PC-9 (cell line): ENCODE measurements around the gene CTIF. TPM values are rescaled to one million over a fixed set of nuclear protein-coding genes. Genes with fewer than 3 reads are reported as not detected.

Experiments
- BruUV-seq: library from RNA; stranded (reverse); fragments of 400-500 nt; replicated peaks from 2 replicates; lab custom pipeline; 2021; lab: Mats Ljungman, UMichigan
- CTCF ChIA-PET: fragments of 300-600 bp; sonication (Branson Sonifier 250); formaldehyde crosslinking; loops from one replicate; lab custom pipeline; 2022; ENCODE audit warnings: antibody characterized with exemption; lab: Charles Lee
- POLR2A ChIA-PET: fragments of 300-600 bp; sonication (Branson Sonifier 250); formaldehyde crosslinking; loops from one replicate; lab custom pipeline; 2022; ENCODE audit warnings: antibody characterized with exemption; ENCODE audit not compliant: unreplicated experiment; lab: Charles Lee
- DNase-seq, 2 experiments: peaks; one replicate each; pipeline versions ENCODE4 v3.0.0 to v3.0.0-alpha.2; 2015 to 2022; ENCODE audit warnings: mixed read lengths in 1 of 2
- H2AFZ ChIP-seq: fragments of 200-600 bp; sonication (generic); 2 replicates; pipeline ENCODE4 v1.8.1; 2017; ENCODE audit warnings: antibody characterized with exemption
- H3F3A ChIP-seq: fragments of 200-600 bp; sonication (generic); 2 replicates; pipeline ENCODE4 v1.8.1; 2017; ENCODE audit warnings: antibody characterized with exemption, mild to moderate bottlenecking, low read depth; ENCODE audit not compliant: insufficient read depth
- H3K27ac ChIP-seq: fragments of 200-600 bp; sonication (generic); 2 replicates; pipeline ENCODE4 v1.6.1; 2016; ENCODE audit warnings: mixed run types
- H3K27me3 ChIP-seq: fragments of 200-600 bp; sonication (generic); 2 replicates; pipeline ENCODE4 v1.6.1; 2016; ENCODE audit warnings: low read depth, mixed run types; ENCODE audit not compliant: insufficient read depth
- H3K36me3 ChIP-seq: fragments of 200-600 bp; sonication (generic); 2 replicates; pipeline ENCODE4 v1.6.1; 2016; ENCODE audit warnings: low read depth, mixed run types
- H3K4me1 ChIP-seq: fragments of 200-600 bp; sonication (generic); replicated peaks from 2 replicates; pipeline ENCODE4 v1.6.1; 2016; ENCODE audit warnings: mixed run types; ENCODE audit not compliant: insufficient read depth
- H3K4me2 ChIP-seq: fragments of 200-600 bp; sonication (generic); 2 replicates; pipeline ENCODE4 v1.6.1; 2017; ENCODE audit warnings: mixed run types
- H3K4me3 ChIP-seq: fragments of 200-600 bp; sonication (generic); 2 replicates; pipeline ENCODE4 v1.6.1; 2016; ENCODE audit warnings: mixed run types
- H3K79me2 ChIP-seq: fragments of 200-600 bp; sonication (generic); 2 replicates; pipeline ENCODE4 v1.6.1; 2017; ENCODE audit warnings: low read depth, mixed run types
- H3K9me2 ChIP-seq: fragments of 200-600 bp; sonication (generic); 2 replicates; pipeline ENCODE4 v1.8.1; 2017; ENCODE audit warnings: mild to moderate bottlenecking; ENCODE audit not compliant: insufficient read depth
- H3K9me3 ChIP-seq: fragments of 200-600 bp; sonication (generic); 2 replicates; pipeline ENCODE4 v1.8.1; 2016; ENCODE audit warnings: low read depth; ENCODE audit not compliant: insufficient read depth
- H4K20me1 ChIP-seq: fragments of 200-600 bp; sonication (generic); 2 replicates; pipeline ENCODE4 v1.8.1; 2017; ENCODE audit not compliant: insufficient read depth
- CTCF ChIP-seq: fragments of 200-600 bp; sonication (generic); conservative IDR thresholded peaks from 2 replicates; pipeline ENCODE4 v1.6.1; 2017; ENCODE audit warnings: mixed run types, antibody characterized with exemption, mild to moderate bottlenecking, moderate library complexity
- EZH2 ChIP-seq: fragments of 200-600 bp; sonication (generic); IDR thresholded peaks from 2 replicates; pipeline ENCODE4 v1.8.0; 2017; ENCODE audit warnings: antibody characterized with exemption, low read depth
- intact Hi-C: fragments of 100-400 bp; cut with micrococcal nuclease; formaldehyde crosslinking; loops from one replicate; pipeline ENCODE4 v1.10.0; 2022; ENCODE audit not compliant: unreplicated experiment
- total RNA-seq: library from RNA; stranded (reverse); gene quantifications from 2 replicates; pipeline ENCODE4 v1.2.3, GENCODE V29; 2021

The CTIF gene
- total RNA-seq, 1 experiment from 2014 or later, result 26.2 TPM

GRCh38 chr18:48754559-48754958, 215.7 kb downstream of the CTIF start:
- BruUV-seq, result no TSS peak
- no peaks in the 10 kb centered on the region for H3F3A ChIP-seq
- no peaks in the 10 kb centered on the region for H3K4me1 ChIP-seq
- H3K4me3 ChIP-seq, result no peak overlapping the region
- no peaks in the 10 kb centered on the region for H3K79me2 ChIP-seq
- intact Hi-C loops, result no loop called here
- CTCF ChIA-PET, result no interaction called here
- no peaks in the 10 kb centered on the region for H3K9me3 ChIP-seq
- H3K9me2 ChIP-seq, result no peaks in the 10 kb centered on the region
- DNase-seq, result no peak
- H2AFZ ChIP-seq, result no peak overlapping the region
- H3K4me2 ChIP-seq, result no peak overlapping the region
- no peak overlapping the region for H3K27ac ChIP-seq
- H3K27me3 ChIP-seq, result no peaks in the 10 kb centered on the region
- no peak for TF ChIP-seq EZH2
- TF ChIP-seq CTCF, result no peak
- POLR2A ChIA-PET, result no interaction called here
- H3K36me3 ChIP-seq, result no peaks in the 10 kb centered on the region
- no peaks in the 10 kb centered on the region for H4K20me1 ChIP-seq

GRCh38 chr18:48754993-48755473, 216.2 kb downstream of the CTIF start:
- no peak for TF ChIP-seq EZH2
- no peak for TF ChIP-seq CTCF
- H3K79me2 ChIP-seq, result no peaks in the 10 kb centered on the region
- no peaks in the 10 kb centered on the region for H3K9me2 ChIP-seq
- ChIA-PET POLR2A (no interaction called here), CTCF (no interaction called here)
- no peak for DNase-seq
- H3K9me3 ChIP-seq, result no peaks in the 10 kb centered on the region
- no peaks in the 10 kb centered on the region for H3F3A ChIP-seq
- H3K27me3 ChIP-seq, result no peaks in the 10 kb centered on the region
- H3K27ac ChIP-seq, result no peak overlapping the region
- no peak overlapping the region for H3K4me2 ChIP-seq
- H2AFZ ChIP-seq, result no peak overlapping the region
- intact Hi-C loops, result no loop called here
- H3K4me1 ChIP-seq, result no peaks in the 10 kb centered on the region
- H3K36me3 ChIP-seq, result no peaks in the 10 kb centered on the region
- H4K20me1 ChIP-seq, result no peaks in the 10 kb centered on the region
- H3K4me3 ChIP-seq, result no peak overlapping the region
- BruUV-seq, result no TSS peak

GRCh38 chr18:48756511-48757226, 217.8 kb downstream of the CTIF start:
- no peaks in the 10 kb centered on the region for H3K9me3 ChIP-seq
- TF ChIP-seq EZH2 (no peak), CTCF (no peak)
- no peak overlapping the region for H3K4me2 ChIP-seq
- no peaks in the 10 kb centered on the region for H3K36me3 ChIP-seq
- H4K20me1 ChIP-seq, result no peaks in the 10 kb centered on the region
- H3K4me3 ChIP-seq, result no peak overlapping the region
- H2AFZ ChIP-seq, result no peak overlapping the region
- no peak for DNase-seq
- POLR2A ChIA-PET, result no interaction called here
- no TSS peak for BruUV-seq
- H3K4me1 ChIP-seq, result no peaks in the 10 kb centered on the region
- H3F3A ChIP-seq, result no peaks in the 10 kb centered on the region
- H3K79me2 ChIP-seq, result no peaks in the 10 kb centered on the region
- CTCF ChIA-PET, result no interaction called here
- H3K27me3 ChIP-seq, result no peaks in the 10 kb centered on the region
- H3K9me2 ChIP-seq, result no peaks in the 10 kb centered on the region
- intact Hi-C loops, result no loop called here
- H3K27ac ChIP-seq, result no peak overlapping the region
